Urinary bladder (tissue), 4 donors: ENCODE results near the gene NMUR1. TPM values are rescaled to one million over a fixed set of nuclear protein-coding genes. Genes with fewer than 3 reads are reported as not detected.
"Not testable (repeated sequence)": the region's sequence is repeated elsewhere in the genome, so short reads cannot be mapped to it uniquely, and the experiment has no call there.

ENCODE experiments used
- DNase-seq: peaks from one replicate; pipeline ENCODE4 v3.0.0-alpha.2; 2015; ENCODE audit errors: extremely low spot score
- H3K27ac ChIP-seq: one replicate; pipeline ENCODE4 v1.5.1; 2013; ENCODE audit warnings: low read depth, mild to moderate bottlenecking, moderate library complexity
- H3K36me3 ChIP-seq: one replicate; pipeline ENCODE4 v1.6.1; 2013; ENCODE audit warnings: mild to moderate bottlenecking, moderate library complexity; ENCODE audit not compliant: insufficient read depth
- H3K4me1 ChIP-seq: one replicate; pipeline ENCODE4 v1.6.1; 2013; ENCODE audit warnings: mild to moderate bottlenecking, moderate library complexity; ENCODE audit not compliant: insufficient read depth
- H3K4me3 ChIP-seq: one replicate; pipeline ENCODE4 v1.5.1; 2013; ENCODE audit warnings: low read depth, low read length
- WGBS: extraction: QIAGEN DNeasy Blood & Tissue Kit; methylation state at CpG from one replicate; pipeline ENCODE4 v1.1.7; 2013; 5-methylcytosine and 5-hydroxymethylcytosine counted together
- polyA plus RNA-seq: library from polyadenylated mRNA; stranded (reverse); fragments of 200-250 nt; gene quantifications from one replicate; pipeline ENCODE4 v1.2.3, GENCODE V29; 2013
- total RNA-seq: library from RNA; depleted of rRNA; stranded (reverse); fragments of >200 nt; gene quantifications from one replicate; pipeline ENCODE4 v1.2.3, GENCODE V29; 2014
- donor health status: healthy with polysubstance abuse.
- donor health status: healthy.

The NMUR1 gene, protein sequence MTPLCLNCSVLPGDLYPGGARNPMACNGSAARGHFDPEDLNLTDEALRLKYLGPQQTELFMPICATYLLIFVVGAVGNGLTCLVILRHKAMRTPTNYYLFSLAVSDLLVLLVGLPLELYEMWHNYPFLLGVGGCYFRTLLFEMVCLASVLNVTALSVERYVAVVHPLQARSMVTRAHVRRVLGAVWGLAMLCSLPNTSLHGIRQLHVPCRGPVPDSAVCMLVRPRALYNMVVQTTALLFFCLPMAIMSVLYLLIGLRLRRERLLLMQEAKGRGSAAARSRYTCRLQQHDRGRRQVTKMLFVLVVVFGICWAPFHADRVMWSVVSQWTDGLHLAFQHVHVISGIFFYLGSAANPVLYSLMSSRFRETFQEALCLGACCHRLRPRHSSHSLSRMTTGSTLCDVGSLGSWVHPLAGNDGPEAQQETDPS
- total RNA-seq = 0.26 TPM
- polyA plus RNA-seq = 0.54 TPM

- 13% methylated on average over 85 of the region's 85 CpGs for WGBS
- peak within 1 kb of the TSS; percentile 32 for H3K4me3 ChIP-seq
- no peaks in the 10 kb centered on the region for H3K36me3 ChIP-seq
- DNase-seq = no peak
- no peaks in the 10 kb centered on the region for H3K4me1 ChIP-seq
- H3K27ac ChIP-seq = no peak within 1 kb of the TSS
These were observed at the start of gene NMUR1 for GRCh38 chr2:231530099-231531011. NMUR1 (minus strand) TSS chr2:231530445; CDS start chr2:231530361, 84 bp downstream.

GRCh38 chr2:231579560-231579959, 49.3 kb upstream of the NMUR1 start:
- Histone ChIP-seq H3K4me1 (no peaks in the 10 kb centered on the region), H3K36me3 (no peaks in the 10 kb centered on the region), H3K4me3 (no peak overlapping the region), H3K27ac (no peak overlapping the region)
- no peak for DNase-seq
- 93% methylated on average over 3 of the region's 3 CpGs for WGBS

DNA sequence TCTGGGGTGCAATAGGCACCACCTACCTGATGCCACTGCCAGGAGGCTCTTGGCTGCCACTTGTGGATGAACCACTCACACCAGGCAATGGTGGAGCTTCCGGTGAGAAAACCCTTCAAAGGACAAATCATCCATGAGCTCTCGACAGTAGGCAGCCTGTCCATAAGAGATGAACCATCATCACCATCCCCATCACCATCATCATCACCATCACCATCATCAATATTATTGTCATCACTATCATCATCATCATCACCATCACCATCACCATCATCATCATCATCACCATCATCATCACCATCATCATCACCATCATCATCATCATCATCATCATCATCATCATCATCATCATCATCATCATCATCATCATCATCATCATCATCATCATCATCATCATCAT, 48.4 kb upstream of the NMUR1 start:
- not testable (repeated sequence) for H3K27ac ChIP-seq, H3K36me3 ChIP-seq, H3K4me3 ChIP-seq, H3K4me1 ChIP-seq, DNase-seq
- 99% methylated on average over 2 of the region's 2 CpGs for WGBS

DNA sequence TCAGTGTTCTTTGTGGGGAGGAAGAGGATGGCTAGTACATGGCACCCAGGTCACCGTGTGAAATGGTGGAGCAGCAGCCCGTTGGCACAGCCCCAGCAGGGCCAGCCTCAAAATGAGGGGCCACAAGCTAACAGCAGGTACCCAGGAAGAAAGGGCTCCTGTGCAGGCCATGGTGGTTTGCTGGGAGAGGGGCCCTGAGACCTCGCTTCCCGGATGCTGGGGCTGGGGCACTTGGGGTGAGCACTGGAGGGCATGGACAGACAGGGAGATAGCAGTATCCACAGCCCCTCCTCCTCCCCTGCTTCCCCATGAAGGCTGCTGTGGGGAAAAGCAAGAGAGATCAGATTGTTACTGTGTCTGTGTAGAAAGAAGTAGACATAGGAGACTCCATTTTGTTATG, 46.2 kb upstream of the NMUR1 start:
- 82% methylated on average over 4 of the region's 4 CpGs for WGBS
- Histone ChIP-seq H3K27ac (no peak overlapping the region), H3K4me1 (no peaks in the 10 kb centered on the region), H3K36me3 (no peaks in the 10 kb centered on the region), H3K4me3 (no peak overlapping the region)
- DNase-seq = no peak

DNA sequence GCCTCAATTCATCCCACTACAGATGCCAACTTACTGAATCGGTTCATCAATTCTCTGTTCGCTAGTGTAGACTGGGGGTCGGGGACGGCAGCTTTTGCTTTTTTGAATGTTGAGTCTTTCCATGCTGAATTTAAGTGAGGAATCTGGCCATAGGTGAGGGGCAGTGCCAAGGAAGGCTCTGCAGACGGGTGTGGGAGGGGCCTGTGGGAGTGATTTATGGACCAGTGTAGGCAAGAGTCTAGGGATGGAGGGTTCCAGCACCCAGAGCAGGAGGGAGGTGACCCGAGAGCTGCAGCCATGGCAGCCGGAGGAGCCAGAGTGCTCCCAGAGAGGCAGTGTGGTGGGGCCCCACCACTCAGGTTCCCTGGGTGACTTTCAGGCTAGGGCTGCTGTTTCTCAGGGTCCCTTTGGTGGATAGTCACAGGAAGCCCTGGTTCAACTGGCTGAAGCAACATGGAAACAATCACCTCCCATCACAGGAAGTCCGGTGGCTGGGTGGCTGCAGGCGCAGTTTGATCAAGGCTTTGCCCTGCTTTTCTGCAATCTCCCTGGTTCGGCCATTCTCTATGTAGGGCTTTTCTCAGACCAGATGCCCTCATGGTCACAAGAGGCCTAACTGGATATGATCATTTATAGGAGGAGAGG, 45.5 kb upstream of the NMUR1 start:
- Histone ChIP-seq H3K27ac (no peak overlapping the region), H3K4me3 (no peak overlapping the region), H3K36me3 (no peaks in the 10 kb centered on the region), H3K4me1 (no peaks in the 10 kb centered on the region)
- no peak for DNase-seq
- 92% methylated on average over 10 of the region's 10 CpGs for WGBS

DNA sequence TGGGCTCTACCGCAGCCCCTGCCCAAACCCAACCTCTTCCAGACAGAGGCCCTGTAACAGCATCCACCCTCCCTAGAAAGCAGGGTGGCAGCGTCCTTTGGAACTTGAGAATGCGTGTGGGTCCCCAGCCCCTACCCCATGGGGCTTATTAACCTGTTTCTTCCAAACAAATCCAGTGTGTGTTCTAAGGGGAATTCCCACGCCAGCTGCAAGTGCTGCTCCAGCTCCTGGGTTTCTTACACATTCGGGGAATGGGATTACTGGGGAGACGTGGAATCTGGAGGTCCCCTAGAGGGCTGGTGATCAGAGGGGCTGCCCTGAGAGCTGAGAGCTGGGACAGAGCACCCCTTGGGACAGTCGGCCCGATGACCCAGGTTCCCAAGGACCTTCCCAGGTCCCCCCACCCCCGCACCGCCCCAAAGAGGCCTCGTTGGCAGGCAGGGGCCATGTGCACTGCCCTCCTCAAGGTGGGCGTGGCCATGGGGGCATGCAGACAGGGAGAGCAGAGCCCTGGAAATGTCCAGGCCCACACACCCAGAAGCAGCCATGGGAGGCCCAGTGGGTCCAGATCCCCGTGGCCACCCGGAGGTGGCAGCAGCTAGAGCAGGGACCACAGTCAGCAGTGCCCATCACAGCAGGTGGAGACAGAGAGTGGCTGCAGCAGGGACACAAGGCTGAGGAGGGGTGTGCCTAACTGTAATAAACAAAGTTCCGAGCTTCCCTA, 43.6 kb upstream of the NMUR1 start:
- WGBS = 77% methylated on average over 15 of the region's 15 CpGs

GRCh38 chr2:231573096-231573495, 42.9 kb upstream of the NMUR1 start:
- H3K4me1 ChIP-seq = no peaks in the 10 kb centered on the region
- no peaks in the 10 kb centered on the region for H3K36me3 ChIP-seq
- H3K27ac ChIP-seq = no peak overlapping the region
- H3K4me3 ChIP-seq = no peak overlapping the region
- 75% methylated on average over 4 of the region's 4 CpGs for WGBS
- DNase-seq = no peak

More for the DNA sequence above, 43.6 kb upstream of the NMUR1 start:
- DNase-seq = no peak
- Histone ChIP-seq H3K27ac (no peak overlapping the region), H3K4me1 (no peaks in the 10 kb centered on the region), H3K36me3 (no peaks in the 10 kb centered on the region), H3K4me3 (no peak overlapping the region)

DNA sequence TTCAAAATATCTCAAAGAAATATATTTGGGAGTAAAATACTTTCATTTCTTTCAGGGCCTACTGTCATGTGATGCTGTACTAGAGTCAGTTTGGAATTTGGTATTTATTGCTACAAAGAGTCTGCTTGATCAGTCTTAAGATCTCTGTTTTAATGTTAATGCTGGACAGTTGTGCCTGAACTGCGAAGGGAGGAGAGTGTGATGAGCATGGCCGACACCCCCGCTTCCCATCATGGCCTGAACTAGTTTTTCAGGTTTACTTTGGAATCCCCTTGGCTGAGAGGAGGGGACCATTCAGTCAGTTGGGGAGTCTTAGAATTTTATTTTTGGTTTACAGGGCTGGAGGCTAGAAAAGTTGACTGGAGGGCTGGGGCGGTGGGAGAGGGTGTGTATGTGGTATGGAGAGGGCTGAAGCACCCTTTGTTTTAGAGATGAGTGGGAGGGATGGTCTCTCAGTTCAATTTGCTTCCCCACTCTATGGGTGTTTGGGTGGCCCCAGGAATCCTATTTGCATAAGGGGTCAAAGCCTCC, 41.5 kb upstream of the NMUR1 start:
- Histone ChIP-seq H3K36me3 (no peaks in the 10 kb centered on the region), H3K4me1 (no peaks in the 10 kb centered on the region), H3K27ac (no peak overlapping the region), H3K4me3 (no peak overlapping the region)
- WGBS = 70% methylated on average over 4 of the region's 4 CpGs
- DNase-seq = no peak

DNA sequence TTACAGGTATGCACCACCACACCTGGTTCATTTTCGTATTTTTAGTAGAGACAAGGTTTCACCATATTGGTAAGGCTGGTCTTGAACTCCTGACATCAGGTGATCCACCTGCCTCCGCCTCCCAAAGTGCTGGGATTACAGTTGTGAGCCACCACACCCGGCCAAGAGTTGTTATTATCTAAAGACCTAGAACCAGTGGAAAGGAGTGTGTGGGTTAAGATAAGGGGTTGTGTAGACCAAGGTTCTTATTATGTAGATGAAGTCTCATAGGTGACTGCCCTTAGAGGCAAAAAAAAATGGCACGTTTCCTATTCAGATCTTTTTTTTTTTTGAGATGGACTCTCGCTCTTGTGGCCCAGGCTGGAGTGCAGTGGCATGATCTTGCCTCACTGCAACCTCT, 40.7 kb upstream of the NMUR1 start:
- not testable (repeated sequence) for H3K27ac ChIP-seq, DNase-seq, H3K36me3 ChIP-seq, H3K4me1 ChIP-seq, H3K4me3 ChIP-seq
- 92% methylated on average over 5 of the region's 5 CpGs for WGBS

- WGBS = 87% methylated on average over 7 of the region's 7 CpGs
These were observed 38.7 kb upstream of the NMUR1 start for GRCh38 chr2:231568785-231569435.

DNA sequence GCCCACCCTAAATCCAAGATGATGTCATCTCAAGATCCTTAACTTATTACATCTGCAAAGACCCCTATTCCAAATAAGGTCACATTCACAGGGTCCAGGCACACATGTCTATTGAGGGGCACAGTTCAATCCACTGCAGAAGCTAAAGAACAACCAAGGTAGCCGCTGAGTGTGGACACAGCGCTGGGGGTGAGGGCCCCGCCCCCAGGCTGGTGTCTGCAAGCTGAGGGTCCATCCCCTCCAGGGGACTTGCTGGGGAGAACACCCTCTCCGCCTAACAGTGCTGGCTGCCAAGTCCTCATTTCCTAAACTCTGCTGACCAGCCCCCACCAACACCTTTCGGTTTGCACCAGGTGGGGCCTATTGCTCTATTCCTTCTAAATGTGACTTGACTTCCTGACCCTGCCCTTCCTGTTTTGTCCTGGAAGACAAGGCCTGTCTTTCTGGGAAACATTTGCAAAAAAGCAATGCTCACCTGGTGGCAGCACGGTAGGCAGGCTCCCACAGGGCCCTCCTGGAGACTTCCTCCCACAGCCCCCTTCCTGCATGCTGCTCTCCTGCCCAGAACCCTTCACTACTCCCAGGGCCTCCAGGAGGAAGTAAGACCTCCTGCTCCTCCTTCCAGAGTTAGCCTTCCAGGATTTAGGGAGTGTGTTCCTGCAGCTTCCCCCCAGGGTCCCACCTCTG, 38.0 kb upstream of the NMUR1 start:
- no peak overlapping the region for H3K4me3 ChIP-seq
- DNase-seq = no peak
- no peak overlapping the region for H3K27ac ChIP-seq
- H3K36me3 ChIP-seq = no peaks in the 10 kb centered on the region
- whole genome bisulfite sequencing = 87% methylated on average over 6 of the region's 6 CpGs
- H3K4me1 ChIP-seq = no peaks in the 10 kb centered on the region

More at GRCh38 chr2:231568785-231569435, 38.7 kb upstream of the NMUR1 start:
- Histone ChIP-seq H3K4me1 (no peaks in the 10 kb centered on the region), H3K4me3 (no peak overlapping the region), H3K27ac (no peak overlapping the region), H3K36me3 (no peaks in the 10 kb centered on the region)
- DNase-seq = no peak

DNA sequence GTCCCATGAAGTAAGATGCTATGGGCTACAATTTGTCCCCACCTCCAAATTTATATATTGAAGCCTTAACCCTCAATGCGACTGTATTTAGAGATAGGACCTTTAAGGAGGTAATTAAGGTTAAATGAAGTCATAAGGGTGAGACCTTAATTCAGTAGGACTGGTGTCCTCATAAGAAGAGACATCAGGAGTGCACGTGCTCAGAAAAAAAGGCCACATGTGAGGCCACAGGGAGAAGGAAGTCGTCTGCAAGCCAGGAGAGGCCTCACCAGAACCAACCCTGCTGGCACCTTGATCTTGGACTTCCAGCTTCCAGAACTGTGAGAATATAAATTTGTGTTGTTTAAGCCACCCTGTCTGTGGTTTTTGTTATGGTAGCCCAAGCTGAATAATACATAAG, 36.9 kb upstream of the NMUR1 start:
- no peaks in the 10 kb centered on the region for H3K4me1 ChIP-seq
- no peak overlapping the region for H3K27ac ChIP-seq
- H3K4me3 ChIP-seq = no peak overlapping the region
- 90% methylated on average over 3 of the region's 3 CpGs for WGBS
- no peaks in the 10 kb centered on the region for H3K36me3 ChIP-seq
- DNase-seq = no peak
